ENCODE measurements around the gene BMERB1. TPM values are rescaled to one million over a fixed set of nuclear protein-coding genes. Genes with fewer than 3 reads are reported as not detected.

The BMERB1 gene
- total RNA-seq, 2 donors from 2014 or later, result 6.2 to 9.1 TPM

DNA sequence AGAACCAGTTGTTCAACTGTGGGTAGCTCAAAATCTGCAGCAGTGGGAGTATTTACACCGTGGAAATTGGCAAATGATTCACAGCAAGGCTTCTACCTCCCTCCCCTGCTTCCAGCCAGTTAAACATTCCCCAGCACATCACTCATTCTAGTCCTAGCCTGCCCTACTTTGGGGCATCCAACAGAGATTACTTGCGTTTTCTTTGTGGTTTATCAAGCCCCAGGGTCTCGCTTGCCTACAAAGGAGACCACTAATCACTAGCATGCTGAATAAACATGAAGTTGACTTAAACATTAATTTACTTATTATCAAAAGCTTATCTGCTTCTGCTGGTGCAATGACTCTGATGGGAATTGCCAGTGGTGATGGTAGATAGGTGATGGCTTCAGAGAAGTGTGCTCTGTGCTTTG lies 114.1 kb downstream of the BMERB1 start:
- intact Hi-C loops (cut with DNase I), result no loop called here
- no peak overlapping the region for H3K27ac ChIP-seq
- TF ChIP-seq, protein P1, sequence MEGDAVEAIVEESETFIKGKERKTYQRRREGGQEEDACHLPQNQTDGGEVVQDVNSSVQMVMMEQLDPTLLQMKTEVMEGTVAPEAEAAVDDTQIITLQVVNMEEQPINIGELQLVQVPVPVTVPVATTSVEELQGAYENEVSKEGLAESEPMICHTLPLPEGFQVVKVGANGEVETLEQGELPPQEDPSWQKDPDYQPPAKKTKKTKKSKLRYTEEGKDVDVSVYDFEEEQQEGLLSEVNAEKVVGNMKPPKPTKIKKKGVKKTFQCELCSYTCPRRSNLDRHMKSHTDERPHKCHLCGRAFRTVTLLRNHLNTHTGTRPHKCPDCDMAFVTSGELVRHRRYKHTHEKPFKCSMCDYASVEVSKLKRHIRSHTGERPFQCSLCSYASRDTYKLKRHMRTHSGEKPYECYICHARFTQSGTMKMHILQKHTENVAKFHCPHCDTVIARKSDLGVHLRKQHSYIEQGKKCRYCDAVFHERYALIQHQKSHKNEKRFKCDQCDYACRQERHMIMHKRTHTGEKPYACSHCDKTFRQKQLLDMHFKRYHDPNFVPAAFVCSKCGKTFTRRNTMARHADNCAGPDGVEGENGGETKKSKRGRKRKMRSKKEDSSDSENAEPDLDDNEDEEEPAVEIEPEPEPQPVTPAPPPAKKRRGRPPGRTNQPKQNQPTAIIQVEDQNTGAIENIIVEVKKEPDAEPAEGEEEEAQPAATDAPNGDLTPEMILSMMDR (IDR thresholded peaks at IDR 0.05), result no peak
- no peak overlapping the region for H3K4me3 ChIP-seq
- H3K36me3 ChIP-seq, result no peaks in the 10 kb centered on the region
- no peaks in the 10 kb centered on the region for H3K4me1 ChIP-seq
- H3K9ac ChIP-seq (ENCODE audit: low read depth in 2 of 2, low read length in 2 of 2), result no peak overlapping the region
- no peaks in the 10 kb centered on the region for H3K9me3 ChIP-seq
- H3K27me3 ChIP-seq, result no peaks in the 10 kb centered on the region
- no peak for DNase-seq

GRCh38 chr16:15552507-15552906 lies 118.1 kb downstream of the BMERB1 start:
- H3K9me3 ChIP-seq, result no peaks in the 10 kb centered on the region
- no peak overlapping the region for H3K27ac ChIP-seq
- no peaks in the 10 kb centered on the region for H3K4me1 ChIP-seq
- H3K4me3 ChIP-seq, result no peak overlapping the region
- no peak overlapping the region for H3K9ac ChIP-seq (ENCODE audit: low read depth in 2 of 2, low read length in 2 of 2)
- TF ChIP-seq, protein P1 (IDR thresholded peaks at IDR 0.05), result no peak
- DNase-seq, result no peak
- intact Hi-C loops (cut with DNase I), result no loop called here
- H3K27me3 ChIP-seq, result no peaks in the 10 kb centered on the region
- no peaks in the 10 kb centered on the region for H3K36me3 ChIP-seq

GRCh38 chr16:15553313-15554088 lies 119.1 kb downstream of the BMERB1 start:
- no peak for DNase-seq
- intact Hi-C loops (cut with DNase I), result no loop called here
- Histone ChIP-seq H3K9me3 (no peaks in the 10 kb centered on the region), H3K4me1 (no peaks in the 10 kb centered on the region), H3K27me3 (no peaks in the 10 kb centered on the region), H3K27ac (no peak overlapping the region), H3K4me3 (no peak overlapping the region), H3K9ac (ENCODE audit: low read depth in 2 of 2, low read length in 2 of 2) (no peak overlapping the region), H3K36me3 (no peaks in the 10 kb centered on the region)
- TF ChIP-seq, protein P1 (IDR thresholded peaks at IDR 0.05), result no peak

DNA sequence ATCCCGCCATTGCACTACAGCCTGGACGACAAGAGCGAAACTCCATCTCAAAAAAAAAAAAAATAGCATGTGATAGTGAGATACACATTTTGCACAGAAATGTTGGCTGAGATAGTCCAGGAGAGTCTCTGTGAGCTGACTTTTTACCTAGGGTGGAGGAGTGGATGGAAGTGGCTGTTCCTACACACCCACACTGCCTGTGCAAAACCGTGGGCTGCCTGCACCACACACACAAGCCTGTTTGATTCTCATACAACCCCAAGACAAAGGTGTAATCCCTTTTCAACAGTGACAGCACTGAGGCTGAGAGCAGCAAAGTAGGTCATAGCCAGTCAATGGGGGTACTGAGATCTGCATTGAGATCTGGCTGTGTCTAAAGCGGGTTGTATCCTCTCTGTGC lies 121.7 kb downstream of the BMERB1 start:
- TF ChIP-seq, protein P1 (IDR thresholded peaks at IDR 0.05), result no peak
- intact Hi-C loops (cut with DNase I), result no loop called here
- H3K27me3 ChIP-seq, result no peaks in the 10 kb centered on the region

GRCh38 chr16:15557258-15557657 lies 122.9 kb downstream of the BMERB1 start:
- TF ChIP-seq, protein P1 (IDR thresholded peaks at IDR 0.05), result no peak
- H3K27ac ChIP-seq, result no peak overlapping the region
- no peak overlapping the region for H3K4me3 ChIP-seq
- H3K36me3 ChIP-seq, result no peaks in the 10 kb centered on the region
- H3K4me1 ChIP-seq, result no peaks in the 10 kb centered on the region
- H3K9me3 ChIP-seq, result no peaks in the 10 kb centered on the region
- H3K27me3 ChIP-seq, result no peaks in the 10 kb centered on the region
- intact Hi-C loops (cut with DNase I), result no loop called here
- DNase-seq, result no peak
- H3K9ac ChIP-seq (ENCODE audit: low read depth in 2 of 2, low read length in 2 of 2), result no peak overlapping the region

More for the DNA sequence above, 121.7 kb downstream of the BMERB1 start:
- Histone ChIP-seq H3K9me3 (no peaks in the 10 kb centered on the region), H3K4me3 (no peak overlapping the region), H3K27ac (no peak overlapping the region), H3K4me1 (no peaks in the 10 kb centered on the region), H3K36me3 (no peaks in the 10 kb centered on the region), H3K9ac (ENCODE audit: low read depth in 2 of 2, low read length in 2 of 2) (no peak overlapping the region)
- no peak for DNase-seq

All from colonic mucosa (tissue), 4 donors.